GM19455 (cell line): ENCODE data around the gene KCNIP4.

Experiments used
- ATAC-seq: cut with Tn5 transposase; IDR thresholded peaks from one replicate; pipeline ENCODE4 v1.9.1; 2021; ENCODE audit not compliant: unreplicated experiment

The KCNIP4 gene

DNA sequence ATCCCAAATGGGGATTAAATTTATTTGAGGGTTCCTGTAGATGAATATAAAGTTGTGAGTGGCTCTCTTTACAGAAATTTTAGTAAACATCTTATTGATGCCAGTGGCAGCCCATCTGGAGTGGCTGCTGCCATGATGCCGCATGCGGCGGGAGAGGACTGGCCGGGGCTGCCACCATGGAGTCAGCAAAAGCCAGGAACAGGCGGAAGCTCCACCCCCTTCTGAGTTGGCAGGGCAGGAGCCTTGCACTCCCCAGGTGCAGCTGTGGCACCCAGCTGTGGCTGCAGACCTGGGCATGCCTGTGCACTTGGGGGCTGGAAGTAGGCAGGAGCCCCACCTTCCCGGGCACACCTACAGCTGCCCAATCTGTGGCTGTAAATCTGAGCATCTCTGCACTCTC lies 92.3 kb downstream of the KCNIP4 start:
- no peak for ATAC-seq

DNA sequence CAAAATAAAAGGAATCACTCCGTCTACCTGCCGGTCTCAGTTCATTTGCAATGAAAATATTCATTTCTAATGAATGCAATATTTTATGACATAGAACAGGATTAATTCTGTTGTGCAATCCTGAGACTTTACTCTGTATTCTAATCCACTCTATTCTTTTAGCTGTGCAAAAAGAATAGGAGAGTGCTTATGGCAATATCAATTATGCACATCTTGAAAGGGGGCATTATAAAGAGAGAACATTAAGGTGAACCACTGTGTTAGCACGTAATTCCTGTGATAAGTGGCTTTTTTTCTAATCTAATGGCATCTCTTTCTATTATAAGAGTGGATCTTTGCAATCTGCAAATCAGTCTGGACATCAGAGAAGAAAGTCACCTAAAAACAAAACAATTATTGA lies 99.5 kb downstream of the KCNIP4 start:
- no peak for ATAC-seq

- no peak for ATAC-seq
These were observed 100.6 kb downstream of the KCNIP4 start for GRCh38 chr4:21848021-21848420.

DNA sequence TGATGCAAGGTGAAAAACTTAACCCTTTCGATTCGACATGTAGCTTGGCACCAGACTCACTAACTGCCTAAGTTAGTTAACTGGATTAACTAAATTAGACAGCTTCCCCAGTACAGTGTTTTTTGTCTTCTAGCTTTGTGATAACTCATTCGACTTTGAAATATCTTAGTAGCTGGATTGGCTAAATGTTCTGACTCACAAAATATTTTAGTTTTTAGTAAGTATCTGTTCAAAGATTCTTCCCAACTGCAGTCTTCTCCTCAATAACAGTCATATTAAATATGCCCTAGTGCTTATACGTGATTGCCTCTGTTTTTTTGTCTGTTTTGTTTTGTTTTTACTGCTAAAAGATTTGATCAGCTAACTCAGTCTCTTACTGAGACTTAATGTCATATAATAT lies 102.9 kb downstream of the KCNIP4 start:
- ATAC-seq = no peak

DNA sequence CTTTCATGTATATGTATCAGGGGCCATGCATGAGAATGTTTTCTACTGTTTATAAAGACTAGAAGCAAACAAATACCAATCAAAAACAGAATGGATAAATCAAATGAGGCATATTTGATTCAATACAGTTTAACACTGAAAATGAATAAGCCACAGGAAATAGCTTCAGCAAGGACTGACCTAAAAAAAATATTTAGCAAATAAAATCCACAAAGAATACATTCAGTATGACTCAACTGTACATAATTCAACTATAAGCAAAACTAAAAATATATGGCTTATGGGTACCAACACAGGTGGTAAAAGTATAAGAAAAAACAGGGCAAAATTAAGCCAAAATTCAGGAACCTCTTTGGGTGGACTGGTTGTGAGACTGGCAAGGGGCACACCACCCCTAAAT lies 112.9 kb downstream of the KCNIP4 start:
- no peak for ATAC-seq

- no peak for ATAC-seq
These were observed 118.3 kb downstream of the KCNIP4 start for GRCh38 chr4:21830272-21830671.

DNA sequence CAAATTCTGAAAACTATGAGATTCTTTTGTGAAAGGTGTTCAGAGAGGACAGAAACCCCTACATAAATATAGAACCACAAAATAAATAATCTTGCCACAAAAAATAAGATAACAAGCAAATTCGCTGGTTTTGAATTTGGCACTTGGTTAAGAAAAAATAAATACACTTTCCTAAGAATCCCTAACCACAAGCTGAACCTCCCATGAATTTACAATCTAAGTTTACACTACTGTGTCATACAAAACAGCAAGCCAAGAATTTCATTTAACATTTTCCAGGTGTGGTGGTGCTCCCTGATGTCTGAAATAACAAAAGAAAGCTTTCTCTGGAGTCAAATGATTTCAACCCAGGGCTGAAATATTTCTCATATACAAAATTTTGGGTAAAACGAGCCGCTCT lies 121.0 kb downstream of the KCNIP4 start:
- ATAC-seq = no peak

GRCh38 chr4:21826071-21826470 lies 122.5 kb downstream of the KCNIP4 start:
- no peak for ATAC-seq

- ATAC-seq = no peak
These were observed 129.5 kb downstream of the KCNIP4 start for GRCh38 chr4:21819086-21819485.

GRCh38 chr4:21815651-21816377 lies 132.8 kb downstream of the KCNIP4 start:
- ATAC-seq = no peak

DNA sequence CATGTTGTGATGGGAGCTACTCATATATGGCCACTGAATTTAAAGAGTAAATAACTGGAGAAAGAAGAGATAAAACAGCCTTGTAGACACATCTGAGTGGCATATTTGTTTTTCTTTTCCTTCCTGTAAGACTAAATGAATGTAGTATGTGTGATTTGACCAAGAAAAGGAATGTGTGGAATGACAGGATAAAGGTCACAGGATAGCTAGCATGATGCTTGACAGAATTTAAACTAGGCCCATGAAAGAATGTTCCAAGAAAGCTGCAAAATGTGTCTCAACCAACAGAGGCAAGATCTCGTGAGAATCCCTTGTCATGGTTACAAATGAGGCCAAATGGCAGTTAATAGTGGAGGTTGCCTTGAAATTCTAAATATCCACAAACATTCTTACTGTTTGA lies 137.0 kb downstream of the KCNIP4 start:
- no peak for ATAC-seq

DNA sequence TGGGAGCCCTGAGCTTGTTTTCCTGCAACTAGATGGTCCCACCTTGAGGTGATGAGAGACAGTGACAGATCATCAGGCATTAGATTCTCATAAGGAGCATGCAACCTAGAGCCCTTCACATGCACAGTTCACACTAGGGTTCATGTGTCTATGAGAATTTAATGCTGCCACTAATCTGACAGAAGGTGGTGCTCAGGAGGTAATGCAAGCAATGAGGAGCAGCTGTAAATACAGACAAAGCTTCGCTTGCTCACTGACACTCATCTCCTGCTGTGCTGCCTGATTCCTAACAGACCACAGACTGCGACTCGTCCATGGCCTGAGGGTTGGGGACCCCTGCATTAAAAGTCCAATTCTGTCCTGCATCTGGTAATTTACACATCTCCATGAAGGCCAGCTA lies 141.6 kb downstream of the KCNIP4 start:
- ATAC-seq = no peak

- ATAC-seq = no peak
These were observed 146.2 kb downstream of the KCNIP4 start for GRCh38 chr4:21802406-21802805.

- no peak for ATAC-seq
These were observed 146.7 kb downstream of the KCNIP4 start for GRCh38 chr4:21801661-21802385.

DNA sequence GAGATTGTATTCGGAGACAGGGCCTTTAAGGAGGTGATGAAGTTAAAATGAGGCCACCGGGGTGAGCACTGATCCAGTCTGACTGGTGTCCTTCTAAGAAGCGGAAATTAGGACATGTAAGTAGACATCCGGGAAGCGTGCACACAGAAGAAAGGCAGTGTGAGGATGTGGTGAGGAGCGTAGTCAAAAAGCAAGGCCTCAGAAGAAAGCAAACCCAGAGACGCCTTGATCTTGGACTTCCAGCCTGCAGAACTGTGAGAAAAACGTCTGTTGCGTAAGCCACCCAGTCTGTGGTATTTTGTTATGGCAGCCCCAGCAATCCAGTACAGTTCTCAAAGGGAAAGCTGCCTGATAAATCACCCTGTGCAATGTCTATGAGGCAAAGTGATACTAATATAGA lies 153.5 kb downstream of the KCNIP4 start:
- ATAC-seq = no peak

DNA sequence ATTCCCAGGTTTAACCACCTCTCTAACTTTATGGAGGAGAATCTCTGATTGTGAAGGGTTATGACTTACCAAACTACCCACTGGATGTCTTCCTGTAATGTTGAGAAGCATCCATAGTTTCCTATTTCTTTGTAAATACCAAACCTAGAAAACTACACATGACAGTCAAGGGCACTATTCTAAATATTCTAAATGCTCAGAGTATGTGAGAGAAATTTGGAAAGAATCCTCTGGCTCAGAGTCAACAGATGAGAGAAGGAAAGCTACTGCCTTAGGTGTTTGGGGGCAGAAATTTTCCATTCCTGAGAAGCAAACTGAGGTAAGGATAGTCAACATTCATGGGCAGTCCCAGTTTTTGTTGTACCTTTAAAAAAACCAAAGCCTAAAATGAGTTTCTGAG lies 155.8 kb downstream of the KCNIP4 start:
- no peak for ATAC-seq

GRCh38 chr4:21790438-21791029 lies 158.0 kb downstream of the KCNIP4 start:
- ATAC-seq = no peak

GRCh38 chr4:21780148-21780547 lies 168.4 kb downstream of the KCNIP4 start:
- ATAC-seq = no peak

- no peak for ATAC-seq
These were observed 169.9 kb downstream of the KCNIP4 start for GRCh38 chr4:21778702-21779101.

GRCh38 chr4:21775703-21776102 lies 172.9 kb downstream of the KCNIP4 start:
- ATAC-seq = no peak

- no peak for ATAC-seq
These were observed 179.0 kb downstream of the KCNIP4 start for GRCh38 chr4:21769404-21770147.
